ACC112 (cell line): ENCODE measurements around the gene DAAM2.

ENCODE experiments used
- H2AFZ ChIP-seq: fragments of 200-600 bp; sonication (generic); one replicate; pipeline ENCODE4 v1.6.0; 2017; ENCODE audit warnings: antibody characterized with exemption, low read length; ENCODE audit not compliant: unreplicated experiment
- H3K27ac ChIP-seq: fragments of 200-600 bp; sonication (generic); 2 replicates; pipeline ENCODE4 v1.5.1; 2014; ENCODE audit warnings: low read depth, mild to moderate bottlenecking, antibody characterized with exemption, low read length, moderate library complexity
- H3K27me3 ChIP-seq: fragments of 200-600 bp; sonication (generic); 2 replicates; pipeline ENCODE4 v1.6.1; 2014; ENCODE audit warnings: mild to moderate bottlenecking, antibody characterized with exemption, low read length, moderate library complexity, mixed read lengths; ENCODE audit not compliant: insufficient read depth
- H3K36me3 ChIP-seq: fragments of 200-600 bp; sonication (generic); 2 replicates; pipeline ENCODE4 v1.6.1; 2016; ENCODE audit warnings: mild to moderate bottlenecking, antibody characterized with exemption, low read length, moderate library complexity, mixed read lengths; ENCODE audit not compliant: insufficient read depth
- H3K4me1 ChIP-seq: fragments of 200-600 bp; sonication (generic); one replicate; pipeline ENCODE4 v1.6.1; 2016; ENCODE audit warnings: low read length, mixed read lengths; ENCODE audit not compliant: insufficient read depth, unreplicated experiment, control insufficient read depth
- H3K4me3 ChIP-seq: fragments of 200-600 bp; sonication (generic); 2 replicates; pipeline ENCODE4 v1.5.1; 2014; ENCODE audit warnings: mild to moderate bottlenecking, low read depth, low read length
- H3K79me2 ChIP-seq: fragments of 200-600 bp; sonication (generic); one replicate; pipeline ENCODE4 v1.6.0; 2016; ENCODE audit warnings: low read length; ENCODE audit not compliant: control insufficient read depth, unreplicated experiment, insufficient read depth

Gene DAAM2

DNA sequence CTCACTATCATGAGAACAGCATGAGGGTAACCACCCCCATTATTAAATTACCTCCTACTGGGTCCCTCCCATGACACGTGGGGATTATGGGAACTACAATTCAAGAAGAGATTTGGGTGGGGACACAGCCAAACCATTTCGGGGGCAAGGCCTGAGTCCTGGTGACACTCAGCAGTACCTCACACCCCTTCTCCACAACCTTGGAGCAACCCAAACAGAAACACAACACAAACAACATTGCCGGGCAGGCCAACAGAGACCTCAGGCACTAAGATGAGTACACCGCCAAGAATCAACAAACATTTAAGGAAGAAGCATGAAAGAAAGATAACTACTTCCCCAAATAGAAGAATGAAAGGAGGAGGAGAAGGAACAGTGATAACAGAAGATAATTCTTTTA is 125.2 kb downstream of the DAAM2 start:
- Histone ChIP-seq H2AFZ (no peak overlapping the region), H3K27ac (no peak overlapping the region), H3K27me3 (no peaks in the 10 kb centered on the region), H3K4me3 (no peak overlapping the region), H3K36me3 (0 out of 2 replicates have a peak, but pooled peaks cover 5% of the 10 kb centered on the region), H3K4me1 (no peaks in the 10 kb centered on the region), H3K79me2 (no peaks in the 10 kb centered on the region)

DNA sequence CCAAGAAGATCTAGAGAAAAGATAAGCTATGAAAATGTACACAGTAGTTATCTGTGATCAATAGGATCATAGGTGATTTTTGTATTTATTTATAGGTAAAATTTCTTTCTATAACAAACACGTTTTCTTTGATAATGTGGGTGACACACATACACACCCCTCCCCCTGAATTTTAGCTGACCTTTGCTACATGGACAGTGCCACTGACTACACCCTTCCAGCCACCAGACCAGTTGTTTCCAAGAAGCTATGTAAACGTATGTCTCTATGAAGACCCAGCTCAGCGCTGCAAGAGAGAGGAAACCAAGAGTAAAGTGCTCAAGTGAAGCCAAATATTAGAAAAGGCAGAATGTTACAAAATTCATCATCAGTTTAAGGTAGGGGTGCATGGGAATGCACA is 125.8 kb downstream of the DAAM2 start:
- no peaks in the 10 kb centered on the region for H3K4me1 ChIP-seq
- no peak overlapping the region for H2AFZ ChIP-seq
- no peaks in the 10 kb centered on the region for H3K27me3 ChIP-seq
- H3K27ac ChIP-seq: no peak overlapping the region
- no peak overlapping the region for H3K4me3 ChIP-seq
- no peaks in the 10 kb centered on the region for H3K79me2 ChIP-seq
- 0 out of 2 replicates have a peak, but pooled peaks cover 5% of the 10 kb centered on the region for H3K36me3 ChIP-seq

DNA sequence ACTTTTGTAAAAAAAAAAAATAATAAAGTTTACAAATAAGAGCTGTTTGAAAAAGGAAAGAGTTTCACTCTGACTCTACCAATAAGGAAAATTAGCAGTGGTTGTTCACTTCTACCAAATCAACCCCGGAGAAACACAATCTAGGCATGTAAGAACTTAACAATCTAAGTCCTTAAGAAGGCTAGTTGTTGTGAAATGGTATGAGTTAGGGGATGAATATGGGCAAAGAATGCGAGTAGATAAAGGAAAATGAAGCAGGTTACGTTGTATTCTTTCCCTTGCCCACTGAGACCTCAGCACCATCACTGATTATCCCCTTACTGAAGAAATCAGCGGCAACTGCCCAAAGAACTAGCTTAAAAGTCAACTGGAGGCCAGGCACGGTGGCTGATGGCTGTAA is 126.7 kb downstream of the DAAM2 start:
- Histone ChIP-seq H3K4me1 (no peaks in the 10 kb centered on the region), H3K36me3 (0 out of 2 replicates have a peak, but pooled peaks cover 5% of the 10 kb centered on the region), H3K79me2 (no peaks in the 10 kb centered on the region), H3K4me3 (no peak overlapping the region), H3K27me3 (no peaks in the 10 kb centered on the region), H3K27ac (no peak overlapping the region), H2AFZ (no peak overlapping the region)

DNA sequence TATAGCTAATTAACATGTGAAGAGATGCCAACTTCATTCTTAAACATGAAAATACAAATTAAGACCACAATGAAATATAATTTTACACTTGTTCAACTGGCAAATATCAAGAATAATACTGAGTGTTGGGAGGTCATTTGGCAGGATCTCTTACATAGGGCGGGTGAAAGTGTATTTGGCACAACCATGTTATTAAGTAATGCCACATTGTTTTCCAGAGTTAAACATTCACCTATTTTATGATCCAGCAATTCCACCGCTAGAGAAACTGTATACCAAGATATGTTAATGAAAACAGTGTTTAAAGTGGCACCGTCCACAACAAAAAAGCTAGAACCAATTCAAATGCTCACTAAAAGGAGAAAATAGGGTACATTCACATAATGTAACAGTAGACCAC is 128.0 kb downstream of the DAAM2 start:
- Histone ChIP-seq H2AFZ (no peak overlapping the region), H3K4me1 (no peaks in the 10 kb centered on the region), H3K4me3 (no peak overlapping the region), H3K27ac (no peak overlapping the region), H3K36me3 (0 out of 2 replicates have a peak, but pooled peaks cover under 1% of the 10 kb centered on the region), H3K79me2 (no peaks in the 10 kb centered on the region), H3K27me3 (no peaks in the 10 kb centered on the region)

- Histone ChIP-seq H3K27ac (no peak overlapping the region), H3K79me2 (no peaks in the 10 kb centered on the region), H3K4me1 (peaks cover 4% of the 10 kb centered on the region), H3K36me3 (no peaks in the 10 kb centered on the region), H2AFZ (no peak overlapping the region), H3K27me3 (no peaks in the 10 kb centered on the region), H3K4me3 (no peak overlapping the region)
Observed at GRCh38 chr6:39922821-39923220, 130.6 kb downstream of the DAAM2 start.

DNA sequence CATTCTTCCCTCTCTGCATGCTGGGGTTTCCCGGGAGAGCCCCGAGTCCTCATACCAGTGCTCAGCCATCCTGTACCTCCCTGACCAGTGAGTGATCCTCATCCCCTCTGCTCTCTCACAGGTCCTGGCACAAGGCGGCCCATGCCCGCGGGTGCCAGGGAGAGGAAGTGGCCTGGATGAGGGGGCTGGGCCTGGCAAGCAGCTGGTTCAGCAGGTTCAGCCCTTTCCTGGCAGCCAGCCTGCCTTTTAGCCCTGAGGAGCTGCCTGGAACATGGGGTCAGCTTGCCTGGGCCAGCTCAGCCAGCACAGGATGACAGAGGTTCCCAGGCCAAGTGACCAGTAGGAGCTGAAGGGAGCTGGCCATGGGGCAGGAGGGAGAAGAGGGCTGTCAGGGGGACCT is 131.2 kb downstream of the DAAM2 start:
- H2AFZ ChIP-seq: no peak overlapping the region
- H3K4me3 ChIP-seq: no peak overlapping the region

GRCh38 chr6:39923861-39924260 is 131.7 kb downstream of the DAAM2 start:
- H3K36me3 ChIP-seq: no peaks in the 10 kb centered on the region
- H2AFZ ChIP-seq: no peak overlapping the region
- H3K79me2 ChIP-seq: no peaks in the 10 kb centered on the region
- H3K27me3 ChIP-seq: no peaks in the 10 kb centered on the region
- no peak overlapping the region for H3K4me3 ChIP-seq
- peaks cover 4% of the 10 kb centered on the region for H3K4me1 ChIP-seq
- H3K27ac ChIP-seq: no peak overlapping the region

More for the DNA sequence above, 131.2 kb downstream of the DAAM2 start:
- H3K27me3 ChIP-seq: no peaks in the 10 kb centered on the region
- H3K27ac ChIP-seq: no peak overlapping the region
- H3K79me2 ChIP-seq: no peaks in the 10 kb centered on the region
- no peaks in the 10 kb centered on the region for H3K36me3 ChIP-seq
- H3K4me1 ChIP-seq: peaks cover 4% of the 10 kb centered on the region

DNA sequence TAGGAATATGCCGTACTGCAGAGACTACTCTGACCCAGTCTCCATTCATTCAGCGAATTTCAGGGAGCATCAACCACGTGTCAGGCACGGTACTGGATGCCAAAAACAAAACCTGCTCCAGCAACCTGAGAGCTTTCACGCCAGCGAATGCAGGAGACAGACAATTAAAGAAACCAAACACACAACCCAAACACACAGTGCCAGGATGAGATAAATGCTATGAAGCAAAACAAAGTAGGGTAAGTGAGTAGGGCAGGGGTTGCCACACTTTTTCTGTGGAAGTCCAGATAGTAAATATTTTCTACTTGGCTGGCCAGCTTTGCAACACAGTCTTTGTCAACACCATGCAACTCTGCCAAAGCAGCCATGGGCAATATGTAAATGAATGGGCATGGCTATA is 132.1 kb downstream of the DAAM2 start:
- no peak overlapping the region for H3K4me3 ChIP-seq
- H3K27me3 ChIP-seq: no peaks in the 10 kb centered on the region
- peaks cover 4% of the 10 kb centered on the region for H3K4me1 ChIP-seq
- no peak overlapping the region for H3K27ac ChIP-seq
- H3K79me2 ChIP-seq: no peaks in the 10 kb centered on the region
- no peaks in the 10 kb centered on the region for H3K36me3 ChIP-seq
- no peak overlapping the region for H2AFZ ChIP-seq

- Histone ChIP-seq H3K27ac (no peak overlapping the region), H3K36me3 (no peaks in the 10 kb centered on the region), H3K79me2 (no peaks in the 10 kb centered on the region), H3K4me3 (no peak overlapping the region), H2AFZ (no peak overlapping the region), H3K27me3 (no peaks in the 10 kb centered on the region), H3K4me1 (peaks cover 9% of the 10 kb centered on the region)
Observed at GRCh38 chr6:39925191-39925930, 133.2 kb downstream of the DAAM2 start.

DNA sequence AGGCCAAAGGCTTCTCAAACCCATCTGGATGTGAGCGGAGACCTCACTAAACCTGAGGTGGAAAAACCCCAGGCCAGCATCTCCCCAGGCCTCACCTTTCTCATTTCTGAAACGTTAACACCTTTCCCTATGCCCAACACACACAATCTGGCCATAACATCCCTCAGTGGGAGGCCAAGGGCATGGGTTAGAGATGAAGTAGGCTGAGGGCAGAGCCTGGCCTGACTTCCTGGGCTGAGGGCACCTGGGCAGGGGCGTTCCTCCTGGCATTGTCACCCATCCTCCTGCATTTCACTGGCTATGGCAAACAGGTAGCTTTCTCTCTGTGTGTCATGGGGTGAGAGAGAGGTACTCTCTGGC is 133.7 kb downstream of the DAAM2 start:
- H3K36me3 ChIP-seq: no peaks in the 10 kb centered on the region

GRCh38 chr6:39926668-39927067 is 134.5 kb downstream of the DAAM2 start:
- no peaks in the 10 kb centered on the region for H3K27me3 ChIP-seq
- H3K36me3 ChIP-seq: no peaks in the 10 kb centered on the region
- H3K4me1 ChIP-seq: peaks cover 13% of the 10 kb centered on the region
- no peak overlapping the region for H3K4me3 ChIP-seq
- no peaks in the 10 kb centered on the region for H3K79me2 ChIP-seq
- H3K27ac ChIP-seq: no peak overlapping the region
- H2AFZ ChIP-seq: no peak overlapping the region

More for the DNA sequence above, 133.7 kb downstream of the DAAM2 start:
- no peaks in the 10 kb centered on the region for H3K79me2 ChIP-seq
- H3K27ac ChIP-seq: no peak overlapping the region
- no peaks in the 10 kb centered on the region for H3K27me3 ChIP-seq
- H3K4me3 ChIP-seq: no peak overlapping the region
- H2AFZ ChIP-seq: no peak overlapping the region
- peaks cover 13% of the 10 kb centered on the region for H3K4me1 ChIP-seq
